ENCODE measurements around the gene SPTLC1. TPM values are rescaled to one million over a fixed set of nuclear protein-coding genes. Genes with fewer than 3 reads are reported as not detected.
"Not testable (repeated sequence)": the region's sequence is repeated elsewhere in the genome, so short reads cannot be mapped to it uniquely, and the experiment has no call there.

Gene SPTLC1
- total RNA-seq, 1 experiment from 2014 or later: 47.3 TPM

GRCh38 chr9:92120138-92120537 is 4.9 kb upstream of the SPTLC1 start:
- H3K36me3 ChIP-seq (ENCODE audit: insufficient read depth, low read length): no peaks in the 10 kb centered on the region
- H4K20me1 ChIP-seq (ENCODE audit: insufficient read depth, low read depth, low read length): no peaks in the 10 kb centered on the region
- no peak overlapping the region for H3K4me3 ChIP-seq (ENCODE audit: low read length)
- DNase-seq: no peak
- H3K9me2 ChIP-seq (replicated peaks; ENCODE audit: insufficient read depth, low read length): no peaks in the 10 kb centered on the region; the same call in 1 of the 2 replicates
- peaks cover 16% of the 10 kb centered on the region for H3K4me1 ChIP-seq (ENCODE audit: low read length)
- H3K27me3 ChIP-seq (ENCODE audit: low read length): no peaks in the 10 kb centered on the region
- no peaks in the 10 kb centered on the region for H3K9me3 ChIP-seq (ENCODE audit: low read length)
- peaks cover under 1% of the 10 kb centered on the region for H3K79me2 ChIP-seq (ENCODE audit: low read length)
- H2AFZ ChIP-seq (ENCODE audit: low read length): no peak overlapping the region
- no peak overlapping the region for H3K4me2 ChIP-seq (ENCODE audit: low read depth, low read length, poor library complexity, severe bottlenecking)
- H3K27ac ChIP-seq (ENCODE audit: low read length): no peak overlapping the region
- H3K9ac ChIP-seq (ENCODE audit: low read length): no peak overlapping the region

- H3K36me3 ChIP-seq (ENCODE audit: insufficient read depth, low read length): no peaks in the 10 kb centered on the region
- no peaks in the 10 kb centered on the region for H3K9me3 ChIP-seq (ENCODE audit: low read length)
- H3K27me3 ChIP-seq (ENCODE audit: low read length): no peaks in the 10 kb centered on the region
- H3K4me2 ChIP-seq (ENCODE audit: low read depth, low read length, poor library complexity, severe bottlenecking): no peak overlapping the region
- H3K4me3 ChIP-seq (ENCODE audit: low read length): no peak overlapping the region
- no peaks in the 10 kb centered on the region; the same call in 1 of the 2 replicates for H3K9me2 ChIP-seq (replicated peaks; ENCODE audit: insufficient read depth, low read length)
- peaks cover 16% of the 10 kb centered on the region for H3K4me1 ChIP-seq (ENCODE audit: low read length)
- no peak overlapping the region for H2AFZ ChIP-seq (ENCODE audit: low read length)
- H4K20me1 ChIP-seq (ENCODE audit: insufficient read depth, low read depth, low read length): no peaks in the 10 kb centered on the region
- H3K79me2 ChIP-seq (ENCODE audit: low read length): peaks cover 6% of the 10 kb centered on the region
- no peak for DNase-seq
- no peak overlapping the region for H3K27ac ChIP-seq (ENCODE audit: low read length)
- H3K9ac ChIP-seq (ENCODE audit: low read length): no peak overlapping the region
Measured at GRCh38 chr9:92119586-92119985, 4.4 kb upstream of the SPTLC1 start.

GRCh38 chr9:92108122-92108521 is 7.1 kb downstream of the SPTLC1 start:
- Histone ChIP-seq H4K20me1 (ENCODE audit: insufficient read depth, low read depth, low read length) (no peaks in the 10 kb centered on the region), H3K9ac (ENCODE audit: low read length) (no peak overlapping the region), H3K36me3 (ENCODE audit: insufficient read depth, low read length) (peaks cover 26% of the 10 kb centered on the region), H3K27ac (ENCODE audit: low read length) (no peak overlapping the region), H3K9me3 (ENCODE audit: low read length) (no peaks in the 10 kb centered on the region), H3K79me2 (ENCODE audit: low read length) (peaks cover 35% of the 10 kb centered on the region), H3K4me3 (ENCODE audit: low read length) (no peak overlapping the region), H3K4me1 (ENCODE audit: low read length) (no peaks in the 10 kb centered on the region), H3K27me3 (ENCODE audit: low read length) (no peaks in the 10 kb centered on the region), H3K4me2 (ENCODE audit: low read depth, low read length, poor library complexity, severe bottlenecking) (no peak overlapping the region), H2AFZ (ENCODE audit: low read length) (no peak overlapping the region), H3K9me2 (replicated peaks; ENCODE audit: insufficient read depth, low read length) (no peaks in the 10 kb centered on the region)
- DNase-seq: no peak

GRCh38 chr9:92105446-92106225 is 9.6 kb downstream of the SPTLC1 start:
- not testable (repeated sequence) for DNase-seq; H4K20me1 ChIP-seq (ENCODE audit: insufficient read depth, low read depth, low read length); H2AFZ ChIP-seq (ENCODE audit: low read length); H3K4me2 ChIP-seq (ENCODE audit: low read depth, low read length, poor library complexity, severe bottlenecking); H3K4me1 ChIP-seq (ENCODE audit: low read length); H3K4me3 ChIP-seq (ENCODE audit: low read length); H3K9ac ChIP-seq (ENCODE audit: low read length); H3K27me3 ChIP-seq (ENCODE audit: low read length); H3K9me3 ChIP-seq (ENCODE audit: low read length); H3K27ac ChIP-seq (ENCODE audit: low read length); H3K9me2 ChIP-seq (replicated peaks; ENCODE audit: insufficient read depth, low read length)
- peaks cover 20% of the 10 kb centered on the region for H3K79me2 ChIP-seq (ENCODE audit: low read length)
- peaks cover 15% of the 10 kb centered on the region for H3K36me3 ChIP-seq (ENCODE audit: insufficient read depth, low read length)

- H3K27ac ChIP-seq (ENCODE audit: low read length); H3K27me3 ChIP-seq (ENCODE audit: low read length); H3K9me3 ChIP-seq (ENCODE audit: low read length); H3K36me3 ChIP-seq (ENCODE audit: insufficient read depth, low read length); H3K4me1 ChIP-seq (ENCODE audit: low read length); H3K4me2 ChIP-seq (ENCODE audit: low read depth, low read length, poor library complexity, severe bottlenecking); H3K9me2 ChIP-seq (replicated peaks; ENCODE audit: insufficient read depth, low read length); H3K9ac ChIP-seq (ENCODE audit: low read length); DNase-seq; H4K20me1 ChIP-seq (ENCODE audit: insufficient read depth, low read depth, low read length); H2AFZ ChIP-seq (ENCODE audit: low read length); H3K4me3 ChIP-seq (ENCODE audit: low read length): not testable (repeated sequence)
- H3K79me2 ChIP-seq (ENCODE audit: low read length): peaks cover 27% of the 10 kb centered on the region
Measured at GRCh38 chr9:92103601-92104000, 11.6 kb downstream of the SPTLC1 start.

GRCh38 chr9:92100237-92100911 is 14.8 kb downstream of the SPTLC1 start:
- H3K9me3 ChIP-seq (ENCODE audit: low read length): no peaks in the 10 kb centered on the region
- H3K9me2 ChIP-seq (replicated peaks; ENCODE audit: insufficient read depth, low read length): no peaks in the 10 kb centered on the region
- H3K27me3 ChIP-seq (ENCODE audit: low read length): no peaks in the 10 kb centered on the region
- DNase-seq: no peak
- no peak overlapping the region for H3K4me2 ChIP-seq (ENCODE audit: low read depth, low read length, poor library complexity, severe bottlenecking)
- H3K36me3 ChIP-seq (ENCODE audit: insufficient read depth, low read length): no peaks in the 10 kb centered on the region; the same call in 1 of the 2 replicates
- H3K9ac ChIP-seq (ENCODE audit: low read length): no peak overlapping the region
- H3K27ac ChIP-seq (ENCODE audit: low read length): no peak overlapping the region
- H3K4me1 ChIP-seq (ENCODE audit: low read length): no peaks in the 10 kb centered on the region
- peaks cover 53% of the 10 kb centered on the region for H3K79me2 ChIP-seq (ENCODE audit: low read length)
- H2AFZ ChIP-seq (ENCODE audit: low read length): no peak overlapping the region
- H3K4me3 ChIP-seq (ENCODE audit: low read length): no peak overlapping the region
- no peaks in the 10 kb centered on the region for H4K20me1 ChIP-seq (ENCODE audit: insufficient read depth, low read depth, low read length)

- no peak overlapping the region for H3K4me2 ChIP-seq (ENCODE audit: low read depth, low read length, poor library complexity, severe bottlenecking)
- no peak overlapping the region for H3K27ac ChIP-seq (ENCODE audit: low read length)
- no peaks in the 10 kb centered on the region for H3K9me3 ChIP-seq (ENCODE audit: low read length)
Measured at GRCh38 chr9:92098638-92099037, 16.6 kb downstream of the SPTLC1 start.

GRCh38 chr9:92097997-92098482 is 17.2 kb downstream of the SPTLC1 start:
- Histone ChIP-seq H3K27me3 (ENCODE audit: low read length) (no peaks in the 10 kb centered on the region), H3K9me3 (ENCODE audit: low read length) (no peaks in the 10 kb centered on the region), H3K4me1 (ENCODE audit: low read length) (no peaks in the 10 kb centered on the region), H3K79me2 (ENCODE audit: low read length) (peaks cover 77% of the 10 kb centered on the region), H3K4me2 (ENCODE audit: low read depth, low read length, poor library complexity, severe bottlenecking) (no peak overlapping the region), H3K9me2 (replicated peaks; ENCODE audit: insufficient read depth, low read length) (no peaks in the 10 kb centered on the region), H4K20me1 (ENCODE audit: insufficient read depth, low read depth, low read length) (no peaks in the 10 kb centered on the region), H3K36me3 (ENCODE audit: insufficient read depth, low read length) (peaks cover 3% of the 10 kb centered on the region; the same call in 1 of the 2 replicates), H3K9ac (ENCODE audit: low read length) (no peak overlapping the region), H2AFZ (ENCODE audit: low read length) (no peak overlapping the region), H3K4me3 (ENCODE audit: low read length) (no peak overlapping the region), H3K27ac (ENCODE audit: low read length) (no peak overlapping the region)
- no peak for DNase-seq

More at GRCh38 chr9:92098638-92099037, 16.6 kb downstream of the SPTLC1 start:
- H3K36me3 ChIP-seq (ENCODE audit: insufficient read depth, low read length): peaks cover 3% of the 10 kb centered on the region; the same call in 1 of the 2 replicates
- H2AFZ ChIP-seq (ENCODE audit: low read length): no peak overlapping the region
- H3K4me1 ChIP-seq (ENCODE audit: low read length): no peaks in the 10 kb centered on the region
- peaks cover 71% of the 10 kb centered on the region for H3K79me2 ChIP-seq (ENCODE audit: low read length)
- H3K9ac ChIP-seq (ENCODE audit: low read length): no peak overlapping the region
- no peaks in the 10 kb centered on the region for H3K9me2 ChIP-seq (replicated peaks; ENCODE audit: insufficient read depth, low read length)
- no peaks in the 10 kb centered on the region for H3K27me3 ChIP-seq (ENCODE audit: low read length)
- no peaks in the 10 kb centered on the region for H4K20me1 ChIP-seq (ENCODE audit: insufficient read depth, low read depth, low read length)
- DNase-seq: no peak
- no peak overlapping the region for H3K4me3 ChIP-seq (ENCODE audit: low read length)
